H9 (cell line): Measurements from ENCODE around the gene DOC2B. TPM values are rescaled to one million over a fixed set of nuclear protein-coding genes. Genes with fewer than 3 reads are reported as not detected.

ENCODE experiments used
- DNase-seq: peaks from one replicate; pipeline ENCODE4 v3.0.0-alpha.2; 2017
- H2AFZ ChIP-seq: one replicate; pipeline ENCODE4 v1.6.1; 2013; ENCODE audit warnings: mild to moderate bottlenecking, low read length, control low read depth, moderate library complexity
- H2AK5ac ChIP-seq: 2 replicates; pipeline ENCODE4 v1.6.1; 2013; ENCODE audit warnings: low read length, control low read depth, mixed read lengths; ENCODE audit not compliant: insufficient read length
- H2BK120ac ChIP-seq: one replicate; pipeline ENCODE4 v1.6.1; 2013; ENCODE audit warnings: low read depth, mild to moderate bottlenecking, low read length, control low read depth, inconsistent platforms; ENCODE audit not compliant: poor library complexity, severe bottlenecking
- H2BK12ac ChIP-seq: 2 replicates; pipeline ENCODE4 v1.6.1; 2013; ENCODE audit warnings: low read length, control low read depth, mixed read lengths, low read depth; ENCODE audit not compliant: insufficient read length
- H2BK15ac ChIP-seq: 2 replicates; pipeline ENCODE4 v1.6.1; 2013; ENCODE audit warnings: low read depth, low read length, control low read depth
- H2BK20ac ChIP-seq: one replicate; pipeline ENCODE4 v1.6.1; 2013; ENCODE audit warnings: low read depth, mild to moderate bottlenecking, low read length, control low read depth, inconsistent platforms; ENCODE audit not compliant: poor library complexity, severe bottlenecking
- H2BK5ac ChIP-seq: 2 replicates; pipeline ENCODE4 v1.6.1; 2013; ENCODE audit warnings: low read length, control low read depth, mixed read lengths; ENCODE audit not compliant: insufficient read length
- H3K14ac ChIP-seq: 2 replicates; pipeline ENCODE4 v1.6.1; 2013; ENCODE audit warnings: low read length, control low read depth; ENCODE audit not compliant: insufficient read depth
- H3K18ac ChIP-seq: 2 replicates; pipeline ENCODE4 v1.6.1; 2013; ENCODE audit warnings: low read depth, mild to moderate bottlenecking, mixed read lengths, low read length, control low read depth; ENCODE audit not compliant: insufficient read length
- H3K23ac ChIP-seq: 2 replicates; pipeline ENCODE4 v1.6.1; 2013; ENCODE audit warnings: low read length, control low read depth, mixed read lengths, low read depth; ENCODE audit not compliant: insufficient read length
- H3K23me2 ChIP-seq: 2 replicates; pipeline ENCODE4 v1.6.1; 2013; ENCODE audit warnings: low read depth, mild to moderate bottlenecking, mixed read lengths, low read length, control low read depth; ENCODE audit not compliant: insufficient read length, poor library complexity, severe bottlenecking
- H3K27ac ChIP-seq: 2 replicates; pipeline ENCODE4 v1.5.1; 2013; ENCODE audit warnings: low read length, control low read depth, mixed read lengths, low read depth; ENCODE audit not compliant: insufficient read length
- H3K27me3 ChIP-seq: 2 replicates; pipeline ENCODE4 v1.6.1; 2013; ENCODE audit warnings: low read length, control low read depth, inconsistent platforms; ENCODE audit not compliant: insufficient read depth
- H3K4ac ChIP-seq: 2 replicates; pipeline ENCODE4 v1.6.1; 2013; ENCODE audit warnings: low read depth, mild to moderate bottlenecking, control low read depth, inconsistent platforms, low read length, moderate library complexity
- H3K4me1 ChIP-seq: 2 replicates; pipeline ENCODE4 v1.6.1; 2013; ENCODE audit warnings: low read length, control low read depth, inconsistent platforms; ENCODE audit not compliant: insufficient read depth
- H3K4me2 ChIP-seq: 2 replicates; pipeline ENCODE4 v1.6.1; 2013; ENCODE audit warnings: low read length, control low read depth, mixed read lengths; ENCODE audit not compliant: insufficient read length, insufficient read depth
- H3K56ac ChIP-seq: 2 replicates; pipeline ENCODE4 v1.6.1; 2013; ENCODE audit warnings: low read depth, mild to moderate bottlenecking, mixed read lengths, low read length, control low read depth; ENCODE audit not compliant: insufficient read length
- H3K79me1 ChIP-seq: 2 replicates; pipeline ENCODE4 v1.6.1; 2013; ENCODE audit warnings: low read depth, mild to moderate bottlenecking, moderate library complexity, low read length, control low read depth, inconsistent platforms; ENCODE audit not compliant: insufficient read depth, poor library complexity, severe bottlenecking
- H3K79me2 ChIP-seq: 2 replicates; pipeline ENCODE4 v1.6.1; 2013; ENCODE audit warnings: low read length, control low read depth, inconsistent platforms; ENCODE audit not compliant: insufficient read depth
- H3K9ac ChIP-seq: 2 replicates; pipeline ENCODE4 v1.6.1; 2013; ENCODE audit warnings: low read length, control low read depth, mixed read lengths; ENCODE audit not compliant: insufficient read length; ENCODE audit errors: extremely low read depth
- H3K9me3 ChIP-seq: one replicate; pipeline ENCODE4 v1.6.1; 2013; ENCODE audit warnings: low read depth, low read length, inconsistent platforms; ENCODE audit not compliant: control insufficient read depth
- H3T11ph ChIP-seq: one replicate; pipeline ENCODE4 v1.6.1; 2013; ENCODE audit warnings: mild to moderate bottlenecking, low read length, control low read depth, inconsistent platforms
- H4K20me1 ChIP-seq: one replicate; pipeline ENCODE4 v1.6.1; 2013; ENCODE audit not compliant: control insufficient read depth, insufficient read length, insufficient read depth
- H4K5ac ChIP-seq: 2 replicates; pipeline ENCODE4 v1.6.1; 2013; ENCODE audit warnings: low read depth, mild to moderate bottlenecking, mixed read lengths, low read length, control low read depth; ENCODE audit not compliant: insufficient read length
- H4K8ac ChIP-seq: replicated peaks from 2 replicates; pipeline ENCODE4 v1.6.1; 2013; ENCODE audit warnings: low read length, control low read depth, mixed read lengths, low read depth; ENCODE audit not compliant: insufficient read length
- H4K91ac ChIP-seq: 2 replicates; pipeline ENCODE4 v1.6.1; 2013; ENCODE audit warnings: low read depth, mild to moderate bottlenecking, moderate library complexity, mixed read lengths, low read length, control low read depth; ENCODE audit not compliant: insufficient read length
- H3K27ac Mint-ChIP-seq, 3 experiments: 2 replicates in 2 of 3; 3 replicates in 1 of 3; pipeline ENCODE4 v1.8.0; 2020 to 2021; ENCODE audit warnings: mixed read lengths in 3 of 3, mild to moderate bottlenecking in 1 of 3, moderate library complexity in 1 of 3
- H3K27me3 Mint-ChIP-seq: 2 replicates; pipeline ENCODE4 v1.8.0; 2021; ENCODE audit warnings: low read depth, mild to moderate bottlenecking, moderate library complexity, mixed read lengths
- H3K36me3 Mint-ChIP-seq, 3 experiments: 2 replicates in 2 of 3; 3 replicates in 1 of 3; pipeline ENCODE4 v1.8.0; 2020 to 2021; ENCODE audit warnings: low read depth in 3 of 3, mixed read lengths in 3 of 3; ENCODE audit not compliant: insufficient read depth in 1 of 3
- H3K4me1 Mint-ChIP-seq, 2 experiments: 2 replicates each; pipeline ENCODE4 v1.8.0; 2020; ENCODE audit warnings: mixed read lengths in 2 of 2
- H3K4me3 Mint-ChIP-seq, 2 experiments: 2 replicates in 1 of 2; 3 replicates in 1 of 2; pipeline ENCODE4 v1.8.0; 2020 to 2021; ENCODE audit warnings: mild to moderate bottlenecking in 2 of 2, mixed read lengths in 2 of 2, moderate library complexity in 1 of 2
- H3K9me3 Mint-ChIP-seq, 2 experiments: 2 replicates in 1 of 2; 3 replicates in 1 of 2; pipeline ENCODE4 v1.8.0; 2020; ENCODE audit warnings: mild to moderate bottlenecking in 2 of 2, mixed read lengths in 2 of 2, moderate library complexity in 1 of 2
- CTCF ChIP-seq: fragments of 200-600 bp; sonication (generic); conservative IDR thresholded peaks from 3 replicates; pipeline ENCODE4 v1.8.0; 2021; ENCODE audit warnings: antibody characterized with exemption, mild to moderate bottlenecking
- WGBS: extraction: QIAGEN DNeasy Blood & Tissue Kit; methylation state at CpG from one replicate; pipeline ENCODE4 v1.1.7; 2013; ENCODE audit warnings: missing lambda C conversion rate, low lambda C conversion rate, mixed read lengths; ENCODE audit not compliant: insufficient read length; ENCODE audit errors: extremely low coverage; 5-methylcytosine and 5-hydroxymethylcytosine counted together
- total RNA-seq: library from RNA; stranded (reverse); gene quantifications from 2 replicates; pipeline ENCODE4 v1.2.1, GENCODE V29; 2021

DOC2B gene
- total RNA-seq, 1 experiment from 2014 or later, result 2.1 TPM

- peaks cover 11 to 18% of the 10 kb centered on the region in 2 experiments for H3K4me1 Mint-ChIP-seq
- no peak overlapping the region for H3K14ac ChIP-seq
- H3K9me3 ChIP-seq, result no peaks in the 10 kb centered on the region
Observed at GRCh38 chr17:194828-195602, 13.6 kb upstream of the DOC2B start.

More at GRCh38 chr17:194828-195602, 13.6 kb upstream of the DOC2B start:
- DNase-seq, result no peak
- no peak overlapping the region for H3K18ac ChIP-seq
- Mint-ChIP-seq H3K4me3 (no peak overlapping the region), H3K27ac (no peak overlapping the region), H3K27me3 (peaks cover 13% of the 10 kb centered on the region), H3K9me3 (peaks cover 3 to 13% of the 10 kb centered on the region in 2 experiments; a peak in 4 of 5 replicates), H3K36me3 (peaks cover 0 to 4% (median 2%) of the 10 kb centered on the region in 3 experiments; a peak in 3 of 7 replicates)
- no peak overlapping the region for H2AK5ac ChIP-seq
- no peak overlapping the region for H3K9ac ChIP-seq
- H3K27ac ChIP-seq, result no peak overlapping the region
- no CpG with 5 or more reads among the region's 16 CpGs for WGBS
- no peak overlapping the region for H3K4me2 ChIP-seq
- H3K27me3 ChIP-seq, result no peaks in the 10 kb centered on the region
- no peak overlapping the region for H4K8ac ChIP-seq
- no peak overlapping the region for H2BK5ac ChIP-seq
- no peak overlapping the region for H2BK12ac ChIP-seq
- H2BK15ac ChIP-seq, result no peak overlapping the region
- no peak overlapping the region for H3T11ph ChIP-seq
- no peak overlapping the region for H4K5ac ChIP-seq
- H3K23ac ChIP-seq, result no peak overlapping the region
- H3K56ac ChIP-seq, result no peak overlapping the region
- H3K79me2 ChIP-seq, result no peaks in the 10 kb centered on the region
- H2BK20ac ChIP-seq, result no peak overlapping the region
- no peaks in the 10 kb centered on the region for H3K4me1 ChIP-seq
- no peak overlapping the region for H4K91ac ChIP-seq
- H4K20me1 ChIP-seq, result peaks cover 3% of the 10 kb centered on the region
- H2BK120ac ChIP-seq, result no peak overlapping the region
- H3K23me2 ChIP-seq, result no peaks in the 10 kb centered on the region
- H3K79me1 ChIP-seq, result no peaks in the 10 kb centered on the region
- H2AFZ ChIP-seq, result no peak overlapping the region
- no peak overlapping the region for H3K4ac ChIP-seq
- no peak for TF ChIP-seq CTCF
